H9 (cell line): ENCODE results near the gene TGFBR2. TPM values are rescaled to one million over a fixed set of nuclear protein-coding genes. Genes with fewer than 3 reads are reported as not detected.

ENCODE experiments used
- DNase-seq: peaks from one replicate; pipeline ENCODE4 v3.0.0-alpha.2; 2017
- H2AFZ ChIP-seq: one replicate; pipeline ENCODE4 v1.6.1; 2013; ENCODE audit warnings: mild to moderate bottlenecking, low read length, control low read depth, moderate library complexity
- H2AK5ac ChIP-seq: 2 replicates; pipeline ENCODE4 v1.6.1; 2013; ENCODE audit warnings: low read length, control low read depth, mixed read lengths; ENCODE audit not compliant: insufficient read length
- H2BK120ac ChIP-seq: one replicate; pipeline ENCODE4 v1.6.1; 2013; ENCODE audit warnings: low read depth, mild to moderate bottlenecking, low read length, control low read depth, inconsistent platforms; ENCODE audit not compliant: poor library complexity, severe bottlenecking
- H2BK12ac ChIP-seq: 2 replicates; pipeline ENCODE4 v1.6.1; 2013; ENCODE audit warnings: low read length, control low read depth, mixed read lengths, low read depth; ENCODE audit not compliant: insufficient read length
- H2BK15ac ChIP-seq: 2 replicates; pipeline ENCODE4 v1.6.1; 2013; ENCODE audit warnings: low read depth, low read length, control low read depth
- H2BK20ac ChIP-seq: one replicate; pipeline ENCODE4 v1.6.1; 2013; ENCODE audit warnings: low read depth, mild to moderate bottlenecking, low read length, control low read depth, inconsistent platforms; ENCODE audit not compliant: poor library complexity, severe bottlenecking
- H2BK5ac ChIP-seq: 2 replicates; pipeline ENCODE4 v1.6.1; 2013; ENCODE audit warnings: low read length, control low read depth, mixed read lengths; ENCODE audit not compliant: insufficient read length
- H3K14ac ChIP-seq: 2 replicates; pipeline ENCODE4 v1.6.1; 2013; ENCODE audit warnings: low read length, control low read depth; ENCODE audit not compliant: insufficient read depth
- H3K18ac ChIP-seq: 2 replicates; pipeline ENCODE4 v1.6.1; 2013; ENCODE audit warnings: low read depth, mild to moderate bottlenecking, mixed read lengths, low read length, control low read depth; ENCODE audit not compliant: insufficient read length
- H3K23ac ChIP-seq: 2 replicates; pipeline ENCODE4 v1.6.1; 2013; ENCODE audit warnings: low read length, control low read depth, mixed read lengths, low read depth; ENCODE audit not compliant: insufficient read length
- H3K23me2 ChIP-seq: 2 replicates; pipeline ENCODE4 v1.6.1; 2013; ENCODE audit warnings: low read depth, mild to moderate bottlenecking, mixed read lengths, low read length, control low read depth; ENCODE audit not compliant: insufficient read length, poor library complexity, severe bottlenecking
- H3K27ac ChIP-seq: 2 replicates; pipeline ENCODE4 v1.5.1; 2013; ENCODE audit warnings: low read length, control low read depth, mixed read lengths, low read depth; ENCODE audit not compliant: insufficient read length
- H3K27me3 ChIP-seq: 2 replicates; pipeline ENCODE4 v1.6.1; 2013; ENCODE audit warnings: low read length, control low read depth, inconsistent platforms; ENCODE audit not compliant: insufficient read depth
- H3K4ac ChIP-seq: 2 replicates; pipeline ENCODE4 v1.6.1; 2013; ENCODE audit warnings: low read depth, mild to moderate bottlenecking, control low read depth, inconsistent platforms, low read length, moderate library complexity
- H3K4me1 ChIP-seq: 2 replicates; pipeline ENCODE4 v1.6.1; 2013; ENCODE audit warnings: low read length, control low read depth, inconsistent platforms; ENCODE audit not compliant: insufficient read depth
- H3K4me2 ChIP-seq: 2 replicates; pipeline ENCODE4 v1.6.1; 2013; ENCODE audit warnings: low read length, control low read depth, mixed read lengths; ENCODE audit not compliant: insufficient read length, insufficient read depth
- H3K56ac ChIP-seq: 2 replicates; pipeline ENCODE4 v1.6.1; 2013; ENCODE audit warnings: low read depth, mild to moderate bottlenecking, mixed read lengths, low read length, control low read depth; ENCODE audit not compliant: insufficient read length
- H3K79me1 ChIP-seq: 2 replicates; pipeline ENCODE4 v1.6.1; 2013; ENCODE audit warnings: low read depth, mild to moderate bottlenecking, moderate library complexity, low read length, control low read depth, inconsistent platforms; ENCODE audit not compliant: insufficient read depth, poor library complexity, severe bottlenecking
- H3K79me2 ChIP-seq: 2 replicates; pipeline ENCODE4 v1.6.1; 2013; ENCODE audit warnings: low read length, control low read depth, inconsistent platforms; ENCODE audit not compliant: insufficient read depth
- H3K9ac ChIP-seq: 2 replicates; pipeline ENCODE4 v1.6.1; 2013; ENCODE audit warnings: low read length, control low read depth, mixed read lengths; ENCODE audit not compliant: insufficient read length; ENCODE audit errors: extremely low read depth
- H3K9me3 ChIP-seq: one replicate; pipeline ENCODE4 v1.6.1; 2013; ENCODE audit warnings: low read depth, low read length, inconsistent platforms; ENCODE audit not compliant: control insufficient read depth
- H3T11ph ChIP-seq: one replicate; pipeline ENCODE4 v1.6.1; 2013; ENCODE audit warnings: mild to moderate bottlenecking, low read length, control low read depth, inconsistent platforms
- H4K20me1 ChIP-seq: one replicate; pipeline ENCODE4 v1.6.1; 2013; ENCODE audit not compliant: control insufficient read depth, insufficient read length, insufficient read depth
- H4K5ac ChIP-seq: 2 replicates; pipeline ENCODE4 v1.6.1; 2013; ENCODE audit warnings: low read depth, mild to moderate bottlenecking, mixed read lengths, low read length, control low read depth; ENCODE audit not compliant: insufficient read length
- H4K8ac ChIP-seq: replicated peaks from 2 replicates; pipeline ENCODE4 v1.6.1; 2013; ENCODE audit warnings: low read length, control low read depth, mixed read lengths, low read depth; ENCODE audit not compliant: insufficient read length
- H4K91ac ChIP-seq: 2 replicates; pipeline ENCODE4 v1.6.1; 2013; ENCODE audit warnings: low read depth, mild to moderate bottlenecking, moderate library complexity, mixed read lengths, low read length, control low read depth; ENCODE audit not compliant: insufficient read length
- H3K27ac Mint-ChIP-seq, 3 experiments: 2 replicates in 2 of 3; 3 replicates in 1 of 3; pipeline ENCODE4 v1.8.0; 2020 to 2021; ENCODE audit warnings: mixed read lengths in 3 of 3, mild to moderate bottlenecking in 1 of 3, moderate library complexity in 1 of 3
- H3K27me3 Mint-ChIP-seq: 2 replicates; pipeline ENCODE4 v1.8.0; 2021; ENCODE audit warnings: low read depth, mild to moderate bottlenecking, moderate library complexity, mixed read lengths
- H3K36me3 Mint-ChIP-seq, 3 experiments: 2 replicates in 2 of 3; 3 replicates in 1 of 3; pipeline ENCODE4 v1.8.0; 2020 to 2021; ENCODE audit warnings: low read depth in 3 of 3, mixed read lengths in 3 of 3; ENCODE audit not compliant: insufficient read depth in 1 of 3
- H3K4me1 Mint-ChIP-seq, 2 experiments: 2 replicates each; pipeline ENCODE4 v1.8.0; 2020; ENCODE audit warnings: mixed read lengths in 2 of 2
- H3K4me3 Mint-ChIP-seq, 2 experiments: 2 replicates in 1 of 2; 3 replicates in 1 of 2; pipeline ENCODE4 v1.8.0; 2020 to 2021; ENCODE audit warnings: mild to moderate bottlenecking in 2 of 2, mixed read lengths in 2 of 2, moderate library complexity in 1 of 2
- H3K9me3 Mint-ChIP-seq, 2 experiments: 2 replicates in 1 of 2; 3 replicates in 1 of 2; pipeline ENCODE4 v1.8.0; 2020; ENCODE audit warnings: mild to moderate bottlenecking in 2 of 2, mixed read lengths in 2 of 2, moderate library complexity in 1 of 2
- CTCF ChIP-seq: fragments of 200-600 bp; sonication (generic); conservative IDR thresholded peaks from 3 replicates; pipeline ENCODE4 v1.8.0; 2021; ENCODE audit warnings: antibody characterized with exemption, mild to moderate bottlenecking
- WGBS: extraction: QIAGEN DNeasy Blood & Tissue Kit; methylation state at CpG from one replicate; pipeline ENCODE4 v1.1.7; 2013; ENCODE audit warnings: missing lambda C conversion rate, low lambda C conversion rate, mixed read lengths; ENCODE audit not compliant: insufficient read length; ENCODE audit errors: extremely low coverage; 5-methylcytosine and 5-hydroxymethylcytosine counted together
- total RNA-seq: library from RNA; stranded (reverse); gene quantifications from 2 replicates; pipeline ENCODE4 v1.2.1, GENCODE V29; 2021

The TGFBR2 gene
- total RNA-seq, 1 experiment from 2014 or later = 10.6 TPM

GRCh38 chr3:30720586-30721313 is 114.3 kb downstream of the TGFBR2 start:
- Histone ChIP-seq H3K9ac (no peak overlapping the region), H3K27ac (no peak overlapping the region), H3K18ac (no peak overlapping the region), H3K4me1 (no peaks in the 10 kb centered on the region), H4K5ac (no peak overlapping the region), H4K20me1 (no peaks in the 10 kb centered on the region), H4K8ac (no peak overlapping the region), H2AK5ac (no peak overlapping the region), H2AFZ (no peak overlapping the region), H3K9me3 (no peaks in the 10 kb centered on the region), H2BK120ac (no peak overlapping the region), H2BK5ac (no peak overlapping the region), H2BK20ac (no peak overlapping the region), H2BK12ac (no peak overlapping the region), H2BK15ac (no peak overlapping the region), H3K79me1 (no peaks in the 10 kb centered on the region), H3K56ac (no peak overlapping the region), H3T11ph (no peak overlapping the region), H3K79me2 (no peaks in the 10 kb centered on the region), H3K4me2 (no peak overlapping the region), H4K91ac (no peak overlapping the region), H3K23me2 (no peaks in the 10 kb centered on the region), H3K4ac (no peak overlapping the region), H3K27me3 (no peaks in the 10 kb centered on the region), H3K14ac (no peak overlapping the region), H3K23ac (no peak overlapping the region)
- Mint-ChIP-seq H3K9me3 (no peaks in the 10 kb centered on the region; a peak in 1 of 5 replicates), H3K4me3 (no peak overlapping the region), H3K36me3 (no peaks in the 10 kb centered on the region), H3K27ac (no peak overlapping the region), H3K4me1 (no peaks in the 10 kb centered on the region), H3K27me3 (no peaks in the 10 kb centered on the region)
- no peak for TF ChIP-seq CTCF
- WGBS = no CpG with 5 or more reads among the region's 5 CpGs
- DNase-seq = no peak
